H1 (cell line): ENCODE data around the gene RFX3. TPM values are rescaled to one million over a fixed set of nuclear protein-coding genes. Genes with fewer than 3 reads are reported as not detected.

Source experiments
- CTCF ChIA-PET: fragments of 300-600 bp; sonication (Branson Sonifier 250); formaldehyde crosslinking; loops from one replicate; lab custom pipeline; 2021; ENCODE audit not compliant: partially characterized antibody; lab: Charles Lee
- POLR2A ChIA-PET: fragments of 300-600 bp; sonication (Branson Sonifier 250); formaldehyde crosslinking; loops from one replicate; lab custom pipeline; 2021; ENCODE audit warnings: inconsistent platforms; ENCODE audit not compliant: partially characterized antibody; lab: Charles Lee
- DNase-seq, 2 experiments: peaks; one replicate each; pipeline versions ENCODE4 v3.0.0 to v3.0.0-alpha.2; 2010 to 2022; ENCODE audit warnings: low spot score in 2 of 2, low read depth in 1 of 2, mixed read lengths in 1 of 2
- FAIRE-seq: peaks from 2 replicates; lab custom pipeline; 2011; peaks lifted over from hg19 to GRCh38; lab: Jason Lieb, UNC
- H2AFZ ChIP-seq: 2 replicates; pipeline ENCODE4 v1.8.1; 2012; ENCODE audit warnings: low read length, inconsistent platforms
- H2AK5ac ChIP-seq: 2 replicates; pipeline ENCODE4 v1.6.1; 2013; ENCODE audit warnings: low read depth, low read length
- H2BK120ac ChIP-seq: replicated peaks from 2 replicates; pipeline ENCODE3; 2013; ENCODE audit warnings: low read depth, low read length, inconsistent platforms
- H2BK12ac ChIP-seq: 2 replicates; pipeline ENCODE4 v1.6.1; 2013; ENCODE audit warnings: low read depth, low read length
- H2BK15ac ChIP-seq: 2 replicates; pipeline ENCODE4 v1.6.1; 2013; ENCODE audit warnings: low read length
- H2BK20ac ChIP-seq: 2 replicates; pipeline ENCODE4 v1.6.1; 2013; ENCODE audit warnings: low read length
- H2BK5ac ChIP-seq: 2 replicates; pipeline ENCODE4 v1.6.1; 2013; ENCODE audit warnings: low read depth, low read length
- H3K14ac ChIP-seq: 2 replicates; pipeline ENCODE4 v1.6.1; 2013; ENCODE audit warnings: inconsistent platforms; ENCODE audit not compliant: insufficient read length
- H3K18ac ChIP-seq: 2 replicates; pipeline ENCODE4 v1.6.1; 2013; ENCODE audit warnings: low read length; ENCODE audit errors: extremely low read depth
- H3K23ac ChIP-seq: 2 replicates; pipeline ENCODE4 v1.6.1; 2013; ENCODE audit warnings: inconsistent platforms; ENCODE audit not compliant: insufficient read length
- H3K23me2 ChIP-seq: 2 replicates; pipeline ENCODE4 v1.6.1; 2013; ENCODE audit warnings: low read depth, low read length
- H3K27ac ChIP-seq: 2 replicates; pipeline ENCODE4 v1.6.1; 2011; ENCODE audit warnings: low read depth, low read length, inconsistent platforms
- H3K27me3 ChIP-seq, 4 experiments: replicated peaks in 1 of 4; 1 replicate in 1 of 4; 2 replicates in 3 of 4; pipeline versions ENCODE4 v1.6.1 to v1.8.1; 2011 to 2013; ENCODE audit warnings: low read length in 3 of 4, mild to moderate bottlenecking in 3 of 4, inconsistent platforms in 2 of 4, mixed read lengths in 2 of 4, moderate library complexity in 1 of 4; ENCODE audit not compliant: control insufficient read depth in 3 of 4, insufficient read depth in 3 of 4; ENCODE audit errors: extremely low read depth in 1 of 4
- H3K36me3 ChIP-seq, 4 experiments: 2 replicates each; pipeline versions ENCODE4 v1.6.1 to v1.8.1; 2011 to 2013; ENCODE audit warnings: mild to moderate bottlenecking in 4 of 4, low read length in 3 of 4, moderate library complexity in 2 of 4, control low read depth in 1 of 4, inconsistent platforms in 1 of 4; ENCODE audit not compliant: insufficient read depth in 4 of 4, control insufficient read depth in 2 of 4
- H3K4ac ChIP-seq: replicated peaks from 2 replicates; pipeline ENCODE3; 2013; ENCODE audit warnings: low read length, low read depth, mixed read lengths, inconsistent platforms; ENCODE audit not compliant: insufficient read length
- H3K4me1 ChIP-seq, 4 experiments: replicated peaks in 1 of 4; 1 replicate in 1 of 4; 2 replicates in 3 of 4; pipeline versions ENCODE4 v1.6.1 to v1.8.1; 2011 to 2013; ENCODE audit warnings: low read length in 3 of 4, inconsistent platforms in 2 of 4, mixed read lengths in 1 of 4; ENCODE audit not compliant: insufficient read depth in 4 of 4, control insufficient read depth in 3 of 4
- H3K4me2 ChIP-seq, 2 experiments: 2 replicates each; pipeline versions ENCODE4 v1.6.1 to v1.8.1; 2011 to 2013; ENCODE audit warnings: low read depth in 2 of 2, low read length in 2 of 2, control low read depth in 1 of 2, inconsistent platforms in 1 of 2, mild to moderate bottlenecking in 1 of 2; ENCODE audit not compliant: insufficient read depth in 1 of 2
- H3K4me3 ChIP-seq, 4 experiments: fragments of 200-600, 300-600 bp in 1 of 4; sonication (generic), shearing (Covaris generic), sonication (Bioruptor Twin) in 1 of 4; 2 replicates each; pipeline versions ENCODE4 v1.5.1 to v1.8.1; 2011 to 2016; ENCODE audit warnings: low read length in 4 of 4, low read depth in 3 of 4, control low read depth in 2 of 4, inconsistent platforms in 2 of 4, mild to moderate bottlenecking in 2 of 4, mixed read lengths in 1 of 4, moderate library complexity in 1 of 4; ENCODE audit not compliant: insufficient read depth in 2 of 4; ENCODE audit errors: extremely low read depth in 1 of 4
- H3K56ac ChIP-seq: replicated peaks from 2 replicates; pipeline ENCODE3; 2013; ENCODE audit warnings: low read depth, mild to moderate bottlenecking, mixed read lengths, low read length, inconsistent platforms; ENCODE audit not compliant: insufficient read length
- H3K79me1 ChIP-seq: 2 replicates; pipeline ENCODE4 v1.6.1; 2013; ENCODE audit warnings: low read depth, low read length, control low read depth
- H3K79me2 ChIP-seq, 2 experiments: 2 replicates each; pipeline versions ENCODE4 v1.6.1 to v1.8.1; 2012 to 2013; ENCODE audit warnings: low read length in 2 of 2, mild to moderate bottlenecking in 2 of 2, inconsistent platforms in 1 of 2; ENCODE audit not compliant: insufficient read depth in 2 of 2, control insufficient read depth in 1 of 2
- H3K9ac ChIP-seq, 4 experiments: replicated peaks in 1 of 4; 1 replicate in 1 of 4; 2 replicates in 3 of 4; pipeline versions ENCODE4 v1.6.1 to v1.8.1; 2011 to 2013; ENCODE audit warnings: low read depth in 3 of 4, low read length in 3 of 4, control low read depth in 2 of 4, mild to moderate bottlenecking in 2 of 4, moderate library complexity in 2 of 4, inconsistent platforms in 1 of 4; ENCODE audit errors: extremely low read depth in 1 of 4
- H3K9me3 ChIP-seq, 2 experiments: 2 replicates each; pipeline versions ENCODE4 v1.6.1 to v1.8.1; 2012 to 2013; ENCODE audit warnings: mild to moderate bottlenecking in 2 of 2, moderate library complexity in 2 of 2, control low read depth in 1 of 2, inconsistent platforms in 1 of 2, low read depth in 1 of 2, low read length in 1 of 2, mixed read lengths in 1 of 2; ENCODE audit not compliant: insufficient read depth in 2 of 2
- H4K20me1 ChIP-seq, 2 experiments: replicated peaks in 1 of 2; 2 replicates each; pipeline versions ENCODE3 to v1.8.1; 2011 to 2013; ENCODE audit warnings: inconsistent platforms in 2 of 2, low read length in 2 of 2, mild to moderate bottlenecking in 1 of 2; ENCODE audit not compliant: insufficient read depth in 2 of 2, control insufficient read depth in 1 of 2
- H4K5ac ChIP-seq: 2 replicates; pipeline ENCODE4 v1.6.1; 2013; ENCODE audit warnings: low read length, low read depth, mixed read lengths, inconsistent platforms; ENCODE audit not compliant: insufficient read length
- H4K8ac ChIP-seq: 2 replicates; pipeline ENCODE4 v1.8.0; 2013; ENCODE audit warnings: mild to moderate bottlenecking, moderate library complexity, low read length, inconsistent platforms; ENCODE audit not compliant: insufficient read depth; ENCODE audit errors: extremely low read depth
- H4K91ac ChIP-seq: replicated peaks from 2 replicates; pipeline ENCODE3; 2013; ENCODE audit warnings: low read length, mixed read lengths, inconsistent platforms; ENCODE audit not compliant: insufficient read length
- CTCF ChIP-seq, 3 experiments: IDR thresholded peaks; 1 replicate in 2 of 3; 2 replicates in 1 of 3; pipeline versions ENCODE4 v1.5.1 to v1.6.1; 2011; ENCODE audit warnings: low read length in 3 of 3, mild to moderate bottlenecking in 3 of 3, inconsistent platforms in 2 of 3, low read depth in 1 of 3, moderate library complexity in 1 of 3; ENCODE audit not compliant: insufficient read depth in 1 of 3; ENCODE audit errors: control extremely low read depth in 1 of 3
- MAX ChIP-seq: IDR thresholded peaks from 2 replicates; pipeline ENCODE4 v1.6.1; 2012; ENCODE audit warnings: inconsistent platforms
- RAD21 ChIP-seq, 2 experiments: IDR thresholded peaks in 1 of 2; conservative IDR thresholded peaks in 1 of 2; 2 replicates each; pipeline ENCODE4 v1.6.1; 2011; ENCODE audit warnings: low read depth in 2 of 2, low read length in 2 of 2, improper control_type of control experiment in 1 of 2, inconsistent platforms in 1 of 2, mild to moderate bottlenecking in 1 of 2, moderate library complexity in 1 of 2
- WGBS, 2 experiments: shearing (Covaris generic) in 1 of 2; methylation state at CpG; one replicate each; pipeline versions ENCODE4 v1.1.6 to v1.1.7; 2013 to 2015; ENCODE audit warnings: low lambda C conversion rate in 2 of 2, mixed read lengths in 2 of 2, inconsistent platforms in 1 of 2, low coverage in 1 of 2, missing lambda C conversion rate in 1 of 2; ENCODE audit not compliant: insufficient replicate concordance in 2 of 2, insufficient coverage in 1 of 2, insufficient read length in 1 of 2; ENCODE audit errors: extremely low coverage in 1 of 2, missing lambda C conversion rate in 1 of 2; 5-methylcytosine and 5-hydroxymethylcytosine counted together
- polyA plus RNA-seq, 7 experiments: library from polyadenylated mRNA; depleted of rRNA in 3 of 7; stranded (reverse) in 5 of 7; unstranded in 2 of 7; fragments of >200 nt in 5 of 7; fragments of 200-250 nt in 2 of 7; gene quantifications; 1 replicate in 5 of 7; 2 replicates in 1 of 7; 4 replicates in 1 of 7; pipeline versions ENCODE4 v1.2.1 to v1.2.3, GENCODE V29; 2011 to 2013; ENCODE audit warnings: missing spikeins in 2 of 7, mixed read lengths in 2 of 7
- total RNA-seq: library from RNA; stranded (reverse); fragmentation: NEBNext Ultra II Directional; extraction: Animal tissue kit (Norgen Biotek cat#: 25700); gene quantifications from 2 replicates; pipeline ENCODE4 v1.2.1, GENCODE V29; 2021

Gene RFX3
- total and polyA plus RNA-seq, 2 of the 8 experiments (the other 6 are each of a cell fraction or from before 2014, with no cell fraction given) = 4.9 to 22.6 TPM

DNA sequence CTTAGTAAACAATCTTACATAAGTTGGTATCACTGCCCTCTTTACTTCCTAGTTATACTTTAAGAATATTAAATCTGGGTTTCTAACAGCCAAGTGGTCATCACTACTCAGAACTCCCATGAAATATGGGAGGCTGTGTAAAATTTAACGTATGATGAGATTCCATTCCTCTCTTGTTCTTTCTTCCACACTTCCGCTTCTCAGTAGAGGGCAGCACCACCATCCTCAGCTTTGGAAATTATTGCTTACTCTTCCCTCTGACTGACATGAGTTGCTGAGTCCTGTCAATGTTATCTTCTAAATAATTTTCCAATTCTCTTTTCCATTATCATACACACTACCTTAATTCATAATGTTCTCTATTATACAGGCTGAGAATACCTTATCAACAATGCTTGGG is 194.0 kb downstream of the RFX3 start:
- H3K4ac ChIP-seq = no peak overlapping the region
- CTCF ChIA-PET = interaction anchor here (0.6 to 4.5 kb wide), 18 partner anchors 8 to 143 kb away, joined by 3 to 43 read pairs (median 4); no protein-coding TSS in a partner anchor
- no peak overlapping the region for H2BK20ac ChIP-seq
- H3K4me3 ChIP-seq = no peak overlapping the region
- no peak overlapping the region for H3K27ac ChIP-seq
- H3K4me2 ChIP-seq = no peak overlapping the region
- no peak overlapping the region for H2AK5ac ChIP-seq
- no peak overlapping the region for H4K8ac ChIP-seq
- no peak overlapping the region for H4K91ac ChIP-seq
- no peak overlapping the region for H3K9ac ChIP-seq
- no peak overlapping the region for H3K18ac ChIP-seq
- peaks cover 0 to 2% (median 0%) of the 10 kb centered on the region in 4 experiments; a peak in 1 of 7 replicates for H3K4me1 ChIP-seq
- no peak overlapping the region for H2BK120ac ChIP-seq
- H3K79me2 ChIP-seq = no peaks in the 10 kb centered on the region
- H2AFZ ChIP-seq = no peak overlapping the region
- no peaks in the 10 kb centered on the region for H3K23me2 ChIP-seq
- H4K20me1 ChIP-seq = no peaks in the 10 kb centered on the region
- POLR2A ChIA-PET = no interaction called here
- no peak for DNase-seq
- peak; percentile 36 for FAIRE-seq
- H3K9me3 ChIP-seq = no peaks in the 10 kb centered on the region
- H4K5ac ChIP-seq = no peak overlapping the region
- H2BK12ac ChIP-seq = no peak overlapping the region
- no peak overlapping the region for H3K14ac ChIP-seq
- no peak overlapping the region for H2BK5ac ChIP-seq
- TF ChIP-seq RAD21 (IDR thresholded peaks at IDR 0.05 in 1 of 2, conservative IDR thresholded peaks at IDR 0.05 in 1 of 2; ENCODE audit: low read depth in 2 of 2, low read length in 2 of 2) = peak; percentile 47 to 62; a peak in 3 of 4 replicates
- TF ChIP-seq CTCF (IDR thresholded peaks at IDR 0.05; ENCODE audit: control extremely low read depth in 1 of 3, insufficient read depth in 1 of 3, low read depth in 1 of 3, low read length in 3 of 3) = peak in 2 of 3 experiments; percentile 43 to 58; a peak in 3 of 4 replicates
- no peak for TF ChIP-seq MAX
- H3K23ac ChIP-seq = no peak overlapping the region
- H3K56ac ChIP-seq = peak overlapping the region; percentile 77
- WGBS, 2 experiments = 77% methylated on average over 2 of the region's 2 CpGs; no CpG with 5 or more reads in 1 of the 2 experiments
- H3K36me3 ChIP-seq = no peaks in the 10 kb centered on the region
- no peaks in the 10 kb centered on the region for H3K27me3 ChIP-seq
- H3K79me1 ChIP-seq = no peaks in the 10 kb centered on the region
- H2BK15ac ChIP-seq = no peak overlapping the region
